Stimulated activated naive CD8-positive, alpha-beta T cell treated with anti-CD3 and anti-CD28 coated beads, Interleukin-15, Interleukin-2, amounts not matched to agents 100 U/mL and 50 U/mL, for 24 hours (primary cell): ENCODE data around the gene DLEC1.

ENCODE experiments used
- ATAC-seq: fragments of 150-1000 bp; cut with Tn5 transposase; one replicate; pipeline ENCODE4 v1.10.0; 2021
- DNase-seq: peaks from one replicate; pipeline ENCODE4 v3.0.0; 2021

Gene DLEC1

GRCh38 chr3:38001456-38002081 lies 37.4 kb upstream of the DLEC1 start:
- ATAC-seq (no peak), DNase-seq (no peak)

- ATAC-seq, result no peak
Observed at GRCh38 chr3:38002291-38002876, 36.6 kb upstream of the DLEC1 start.

GRCh38 chr3:38002940-38003339 lies 36.1 kb upstream of the DLEC1 start:
- DNase-seq, result no peak

More at GRCh38 chr3:38002291-38002876, 36.6 kb upstream of the DLEC1 start:
- DNase-seq, result no peak

GRCh38 chr3:38003371-38003816 lies 35.6 kb upstream of the DLEC1 start:
- ATAC-seq (peak; percentile 29), DNase-seq (peak; percentile 71)

More at GRCh38 chr3:38002940-38003339, 36.1 kb upstream of the DLEC1 start:
- no peak for ATAC-seq

GRCh38 chr3:38003817-38004414 lies 35.1 kb upstream of the DLEC1 start:
- DNase-seq, result no peak
- ATAC-seq, result no peak

- ATAC-seq (peak; percentile 51), DNase-seq (peak; percentile 53)
Observed at GRCh38 chr3:38004415-38005075, 34.5 kb upstream of the DLEC1 start.

- no peak for DNase-seq
- no peak for ATAC-seq
Observed at GRCh38 chr3:38005076-38006020, 33.7 kb upstream of the DLEC1 start.

GRCh38 chr3:38006031-38006430 lies 33.0 kb upstream of the DLEC1 start:
- ATAC-seq, result no peak
- no peak for DNase-seq

- DNase-seq, result no peak
- no peak for ATAC-seq
Observed at GRCh38 chr3:38006445-38006995, 32.5 kb upstream of the DLEC1 start.

- no peak for ATAC-seq
Observed at GRCh38 chr3:38007754-38008090, 31.3 kb upstream of the DLEC1 start.

GRCh38 chr3:38008191-38008701 lies 30.8 kb upstream of the DLEC1 start:
- ATAC-seq (no peak), DNase-seq (no peak)

More at GRCh38 chr3:38007754-38008090, 31.3 kb upstream of the DLEC1 start:
- no peak for DNase-seq

- DNase-seq (no peak), ATAC-seq (no peak)
Observed at GRCh38 chr3:38008971-38009580, 29.9 kb upstream of the DLEC1 start.

- DNase-seq (no peak), ATAC-seq (no peak)
Observed at GRCh38 chr3:38009807-38010591, 29.0 kb upstream of the DLEC1 start.

- DNase-seq (no peak), ATAC-seq (no peak)
Observed at GRCh38 chr3:38011111-38011510, 27.9 kb upstream of the DLEC1 start.

- no peak for ATAC-seq
- DNase-seq, result no peak
Observed at GRCh38 chr3:38015485-38015884, 23.5 kb upstream of the DLEC1 start.

GRCh38 chr3:38015984-38016383 lies 23.0 kb upstream of the DLEC1 start:
- ATAC-seq (no peak), DNase-seq (no peak)

GRCh38 chr3:38016410-38016809 lies 22.6 kb upstream of the DLEC1 start:
- DNase-seq, result no peak
- ATAC-seq, result no peak

GRCh38 chr3:38016847-38017444 lies 22.1 kb upstream of the DLEC1 start:
- ATAC-seq, result no peak

GRCh38 chr3:38017445-38018295 lies 21.3 kb upstream of the DLEC1 start:
- ATAC-seq, result no peak
- DNase-seq, result no peak

More at GRCh38 chr3:38016847-38017444, 22.1 kb upstream of the DLEC1 start:
- no peak for DNase-seq
